Mucosa of gallbladder (tissue), 1 donor: ENCODE data around the gene GRIN2A. TPM values are rescaled to one million over a fixed set of nuclear protein-coding genes. Genes with fewer than 3 reads are reported as not detected.

Source experiments
- DNase-seq: peaks from one replicate; pipeline ENCODE4 v3.0.0-alpha.2; 2020; ENCODE audit warnings: low spot score
- total RNA-seq: library from RNA; stranded (reverse); gene quantifications from one replicate; pipeline ENCODE4 v1.2.1, GENCODE V29; 2021
- donor health status: DM: no; HTN: no; CAD: no.

Gene GRIN2A
- total RNA-seq, 1 donor from 2014 or later: 62.8 TPM

DNA sequence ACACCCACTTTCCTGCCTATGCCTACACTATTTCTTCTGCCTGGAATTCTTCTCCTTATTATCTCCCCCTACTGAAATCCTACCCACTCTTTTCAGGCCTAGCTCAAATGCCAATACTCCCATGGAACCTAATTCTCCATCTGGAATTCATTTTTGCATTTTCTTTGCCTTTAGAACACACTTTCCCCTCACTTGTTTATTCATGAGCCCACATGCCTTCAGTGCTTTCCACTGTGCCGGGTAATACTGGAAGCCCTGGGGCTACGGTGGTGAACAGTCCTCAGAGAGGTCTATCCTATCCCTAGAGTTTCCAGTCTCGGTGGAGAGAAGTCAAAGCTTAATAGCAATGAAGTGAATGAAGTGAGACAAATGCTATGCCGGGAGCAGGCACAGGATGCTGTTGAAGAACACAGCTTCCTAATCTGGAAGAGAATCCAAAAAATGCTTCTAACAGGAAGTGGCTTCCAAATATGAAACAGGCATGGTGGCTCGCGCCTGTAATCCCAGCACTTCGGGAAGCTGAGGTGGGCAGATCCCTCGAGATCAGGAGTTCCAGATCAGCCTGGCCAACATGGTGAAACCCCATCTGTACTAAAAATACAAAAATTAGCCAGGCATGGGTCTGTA, 322.4 kb downstream of the GRIN2A start:
- no peak for DNase-seq

DNA sequence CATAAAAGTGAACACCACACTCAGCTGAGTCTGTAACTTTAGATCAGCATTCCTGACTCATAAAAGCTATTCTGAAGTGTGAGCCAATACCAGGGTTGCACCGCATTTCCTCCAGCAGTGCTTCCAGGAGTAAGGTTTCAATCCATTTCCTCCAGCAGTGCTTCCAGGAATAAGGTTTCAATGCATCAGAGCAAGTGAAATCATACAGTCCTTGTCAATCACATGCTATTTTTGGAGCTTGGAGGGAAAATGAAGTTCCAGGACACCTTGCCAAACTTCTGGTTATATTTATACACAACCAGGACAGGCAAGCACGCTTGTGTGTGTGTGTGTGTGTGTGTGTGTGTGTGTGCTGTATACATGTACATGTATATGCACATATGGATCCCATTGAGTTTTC, 327.6 kb downstream of the GRIN2A start:
- no peak for DNase-seq

DNA sequence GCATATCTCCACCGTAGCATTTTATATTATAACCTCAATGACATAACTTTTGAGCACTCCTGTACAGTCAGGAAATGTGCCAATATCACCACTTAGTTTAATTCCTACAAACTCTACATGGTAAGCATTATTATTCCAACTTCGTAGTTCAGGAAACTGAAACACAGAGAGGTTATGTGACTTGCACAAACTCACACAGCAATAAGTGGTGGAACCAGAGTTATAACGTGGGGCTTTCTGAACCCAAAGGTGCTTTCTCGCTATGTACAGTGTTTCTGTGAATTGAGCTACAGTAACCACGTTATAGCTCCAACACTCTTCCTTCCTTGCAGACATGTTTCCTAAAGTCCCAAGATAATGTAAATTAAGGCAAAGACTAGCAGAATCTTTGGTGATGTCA, 330.2 kb downstream of the GRIN2A start:
- DNase-seq: no peak

DNA sequence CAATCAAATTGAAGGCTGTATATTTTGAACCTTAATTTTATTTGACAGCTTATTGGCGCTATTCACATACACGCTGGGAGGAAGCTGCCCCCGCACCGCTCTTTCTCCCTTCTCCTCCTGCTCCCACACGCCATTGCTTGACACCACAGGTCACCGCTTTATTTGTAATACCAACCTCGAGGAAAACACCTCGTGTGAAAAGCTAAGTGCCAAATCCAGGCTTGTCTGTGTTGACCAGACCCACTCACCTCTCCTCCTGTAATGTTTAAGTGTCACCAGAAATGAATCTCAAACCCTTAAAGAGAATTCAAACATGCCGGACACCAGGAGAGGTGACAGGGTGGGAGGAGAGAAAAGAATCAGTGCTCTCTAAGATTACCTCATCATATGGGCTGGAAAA, 331.4 kb downstream of the GRIN2A start:
- DNase-seq: no peak

DNA sequence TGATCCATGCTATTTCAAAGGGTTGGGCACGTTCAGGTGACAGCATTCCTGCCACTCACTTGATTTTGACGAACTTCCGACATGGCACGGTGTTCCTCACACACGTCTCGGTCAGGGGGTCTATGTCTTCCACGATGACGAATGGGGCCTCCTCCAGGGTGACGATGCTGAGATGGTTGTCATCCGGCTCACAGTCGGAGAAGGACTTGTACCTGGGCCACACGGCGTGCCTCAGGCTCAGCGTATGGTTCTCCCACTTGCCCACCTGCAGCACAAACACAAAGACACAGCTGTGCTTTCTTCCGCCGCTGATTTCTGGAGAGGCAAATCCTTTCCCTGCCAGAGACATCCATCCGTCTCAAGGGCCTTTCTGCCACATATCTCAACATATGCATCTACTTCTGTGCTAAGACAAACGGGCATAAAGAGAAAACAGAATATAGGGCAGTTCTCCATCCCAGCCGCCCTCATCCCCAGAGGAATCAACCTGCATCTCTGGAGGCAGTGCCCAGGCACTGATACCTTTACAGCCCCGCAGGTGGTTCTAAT, 332.5 kb downstream of the GRIN2A start:
- DNase-seq: no peak

DNA sequence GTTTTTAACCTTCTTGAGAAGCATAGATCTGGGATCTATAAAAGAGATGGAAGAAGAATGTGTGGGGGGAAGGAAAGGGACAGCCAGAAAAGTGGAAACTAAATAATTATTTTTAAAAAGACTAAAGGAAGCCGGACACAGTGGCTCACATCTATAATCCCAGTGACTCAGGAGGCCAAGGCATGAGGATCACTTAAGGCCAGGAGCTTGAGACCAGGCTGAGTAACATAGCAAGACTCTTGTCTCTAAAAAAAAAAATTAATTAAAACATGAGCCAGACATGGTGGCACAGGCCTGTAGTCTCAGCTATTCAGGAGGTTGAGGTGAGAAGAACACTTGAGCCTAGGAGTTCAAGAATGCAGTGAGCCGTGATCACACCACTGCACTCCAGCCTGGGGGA, 335.1 kb downstream of the GRIN2A start:
- DNase-seq: no peak

DNA sequence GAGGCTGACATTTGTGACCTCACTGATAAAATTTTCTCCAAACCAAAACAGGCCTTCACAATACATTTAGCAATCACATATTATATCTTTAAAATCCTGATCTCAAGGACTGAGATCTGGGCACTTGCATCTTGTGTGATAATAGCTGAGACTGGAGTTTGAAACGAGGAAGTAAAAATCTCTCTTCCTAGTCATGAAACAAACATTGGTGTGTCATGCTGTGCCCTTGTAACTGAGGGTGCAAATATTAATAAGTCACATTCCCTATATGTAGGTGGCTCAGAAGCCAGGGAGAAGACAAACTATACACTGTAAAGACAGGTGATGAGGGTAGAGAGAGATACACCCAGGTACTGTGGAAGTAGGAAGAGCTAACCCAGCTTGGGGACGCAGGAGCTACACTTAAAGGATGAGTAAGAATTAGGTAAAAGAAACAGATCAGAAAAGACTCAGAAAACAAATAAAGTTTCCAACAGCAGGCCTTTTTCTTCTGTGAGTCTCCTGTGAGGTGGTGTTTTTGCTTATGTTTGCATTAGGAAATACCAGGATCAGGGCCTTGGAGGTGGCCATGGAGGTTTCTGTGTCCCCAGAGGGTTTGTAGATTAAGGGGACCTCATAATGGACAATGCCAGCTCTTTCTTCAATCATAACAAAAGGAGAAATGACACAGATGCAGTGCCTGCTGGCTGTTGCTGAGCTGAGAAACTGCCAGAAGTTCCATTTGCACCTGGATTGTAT, 335.7 kb downstream of the GRIN2A start:
- DNase-seq: no peak

DNA sequence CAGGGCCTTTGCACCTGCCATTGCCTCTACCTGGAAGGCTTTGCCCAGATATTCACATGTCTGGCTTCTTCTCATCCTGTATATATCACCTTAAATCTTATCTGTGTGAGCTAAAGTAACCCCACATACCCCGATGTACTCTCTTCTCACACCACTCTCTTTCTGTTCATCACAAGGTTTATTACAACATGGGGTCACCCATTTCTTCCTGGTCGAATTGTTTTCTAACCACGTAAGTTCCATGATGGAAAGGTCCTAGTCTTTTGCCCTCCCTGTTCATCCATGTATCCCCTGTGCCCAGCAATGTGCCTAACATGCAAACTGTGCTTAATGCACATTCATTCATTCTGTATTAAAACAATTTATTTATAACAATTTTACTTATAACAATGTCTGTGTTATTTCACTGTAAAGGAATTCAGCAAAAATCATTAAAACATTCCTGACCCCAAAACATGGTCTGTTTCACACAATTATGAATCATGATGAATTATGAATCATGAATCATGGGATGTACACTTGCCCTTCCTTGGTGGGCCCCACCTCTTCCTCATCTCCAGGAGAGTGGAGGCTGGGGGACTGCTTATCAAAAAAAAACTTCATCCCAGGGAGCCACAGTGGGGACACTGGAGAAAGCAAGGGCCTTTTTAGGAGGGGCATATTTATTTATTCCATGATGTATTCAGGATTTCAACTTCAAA, 336.4 kb downstream of the GRIN2A start:
- DNase-seq: no peak

DNA sequence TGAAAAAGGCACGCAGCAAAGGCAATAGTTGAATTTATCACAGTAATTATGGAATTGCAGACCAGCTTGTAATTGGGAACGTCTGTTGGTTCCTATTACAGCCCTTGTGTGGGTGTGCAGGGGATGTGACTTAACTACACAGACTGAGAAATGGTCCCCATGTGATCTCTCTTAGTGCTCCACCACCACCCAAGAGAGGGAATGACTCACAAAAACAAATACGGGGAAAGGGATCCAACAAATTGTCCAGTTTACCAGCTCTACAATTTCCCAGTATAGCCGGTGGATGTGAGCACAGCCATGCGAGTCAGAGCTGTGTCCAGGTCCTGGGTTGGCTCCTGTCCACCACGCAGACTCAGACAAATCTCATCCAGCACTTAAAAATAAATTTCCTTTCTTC, 337.9 kb downstream of the GRIN2A start:
- DNase-seq: no peak

DNA sequence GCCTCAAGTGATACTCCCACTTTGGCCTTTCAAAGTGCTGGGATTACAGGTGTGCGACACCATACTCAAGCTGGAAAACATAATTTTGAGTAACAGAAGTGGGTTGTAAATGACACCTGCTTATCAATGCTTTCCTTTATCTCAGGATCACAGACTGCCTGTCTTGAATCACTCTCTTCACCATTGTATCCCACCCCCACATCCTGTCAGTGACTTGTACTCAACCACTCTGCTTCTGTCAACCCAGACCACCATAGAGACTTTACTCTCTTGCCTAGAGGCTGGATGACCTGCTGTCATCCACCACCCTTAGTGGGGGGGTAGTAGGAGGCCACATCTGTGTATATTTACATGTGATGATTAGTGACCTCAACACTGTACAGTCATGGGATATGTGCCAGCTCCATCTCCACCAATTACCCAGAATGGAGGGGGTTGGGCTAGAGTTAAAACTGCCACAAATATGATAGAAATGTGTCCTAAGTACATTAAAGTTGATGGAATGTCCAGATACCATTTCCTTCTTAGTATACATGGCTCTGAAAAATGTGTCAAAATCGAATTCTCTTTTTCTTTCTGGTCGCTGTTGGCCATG, 338.7 kb downstream of the GRIN2A start:
- DNase-seq: no peak

DNA sequence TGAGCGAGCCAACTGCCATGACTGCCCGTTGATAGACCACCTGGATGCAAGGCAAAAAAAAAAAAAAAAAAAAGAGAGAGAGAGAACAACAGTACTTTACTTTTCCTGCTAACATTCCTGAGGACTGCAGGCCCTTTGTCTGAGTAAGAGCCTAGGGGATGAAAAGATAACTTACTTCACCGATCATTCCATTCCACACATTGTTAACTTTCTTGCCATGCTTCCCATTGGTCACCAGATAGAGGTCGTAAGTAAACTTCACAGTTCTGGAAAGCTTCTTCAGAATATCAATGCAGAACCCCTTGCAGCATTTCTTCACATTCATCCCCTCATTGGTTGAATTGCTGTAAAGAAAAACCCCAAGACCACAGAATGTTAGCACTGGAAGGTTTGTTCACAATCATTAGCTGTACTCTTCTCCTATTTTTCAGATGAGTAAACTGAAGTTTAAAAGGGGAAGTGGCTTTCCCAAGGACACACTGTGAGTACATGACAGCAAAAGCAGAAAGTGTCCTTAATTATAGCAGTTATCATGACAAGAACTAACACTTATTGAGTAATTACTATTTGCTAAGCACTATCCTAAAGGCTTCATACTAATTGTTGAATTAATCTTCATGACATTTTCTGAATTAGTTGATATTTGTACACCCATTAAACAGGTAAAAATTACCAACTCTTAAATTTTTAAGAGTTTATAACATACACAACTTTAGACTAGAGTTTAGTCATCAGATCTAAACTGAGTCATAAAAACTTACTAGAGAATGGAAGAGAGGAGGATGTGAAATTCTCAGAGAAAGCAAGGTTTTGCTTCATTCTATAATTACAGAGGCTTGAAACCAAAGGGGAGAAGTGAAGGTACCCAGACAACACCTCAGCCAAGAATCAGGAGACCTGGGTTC, 341.2 kb downstream of the GRIN2A start:
- DNase-seq: no peak

DNA sequence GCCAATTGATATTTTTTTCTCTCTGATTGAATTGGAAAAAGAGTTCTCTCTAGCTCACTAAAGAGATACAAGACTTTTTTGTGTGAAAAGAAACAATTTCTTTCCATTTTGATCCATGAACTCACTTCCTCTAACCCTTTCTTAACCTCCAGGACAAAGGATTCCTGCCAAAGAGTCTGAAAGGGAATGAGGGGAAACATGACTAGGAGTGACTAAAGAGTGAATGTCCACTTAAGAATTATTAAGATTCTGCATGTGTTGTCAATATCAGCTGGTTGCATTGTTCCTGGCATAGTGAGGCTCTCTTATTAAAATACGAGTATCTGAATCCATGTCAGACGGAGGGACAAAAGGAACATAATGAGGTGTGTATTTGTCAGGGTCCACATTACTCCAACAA, 344.7 kb downstream of the GRIN2A start:
- no peak for DNase-seq

DNA sequence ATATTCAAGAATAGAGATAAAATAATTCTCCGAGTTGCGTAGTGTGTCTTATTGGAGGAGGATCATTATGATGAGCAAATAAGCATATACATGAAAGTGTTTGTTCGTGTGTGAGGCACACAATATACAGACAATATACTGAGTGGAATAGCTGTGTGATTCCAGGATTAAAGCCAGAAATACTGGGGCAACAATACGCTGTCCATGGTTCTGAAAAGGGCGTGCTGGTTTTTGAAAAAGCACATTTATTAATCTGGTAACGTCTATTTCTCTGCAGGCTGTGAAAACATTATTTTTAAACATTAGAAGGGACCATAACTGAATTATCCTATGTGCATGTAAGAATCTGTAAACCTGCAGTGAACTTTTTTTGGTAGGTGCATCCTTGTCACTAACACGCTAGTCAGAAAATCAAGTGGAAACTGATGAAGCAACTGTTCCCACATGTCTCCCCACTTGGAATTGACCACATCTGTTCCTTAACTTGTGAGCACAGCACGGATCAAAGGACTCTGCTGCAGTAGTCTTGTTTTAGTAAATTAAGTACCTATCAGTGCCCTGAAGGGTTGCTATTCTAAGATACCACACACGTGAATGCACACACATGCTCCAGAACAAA, 346.0 kb downstream of the GRIN2A start:
- DNase-seq: no peak

DNA sequence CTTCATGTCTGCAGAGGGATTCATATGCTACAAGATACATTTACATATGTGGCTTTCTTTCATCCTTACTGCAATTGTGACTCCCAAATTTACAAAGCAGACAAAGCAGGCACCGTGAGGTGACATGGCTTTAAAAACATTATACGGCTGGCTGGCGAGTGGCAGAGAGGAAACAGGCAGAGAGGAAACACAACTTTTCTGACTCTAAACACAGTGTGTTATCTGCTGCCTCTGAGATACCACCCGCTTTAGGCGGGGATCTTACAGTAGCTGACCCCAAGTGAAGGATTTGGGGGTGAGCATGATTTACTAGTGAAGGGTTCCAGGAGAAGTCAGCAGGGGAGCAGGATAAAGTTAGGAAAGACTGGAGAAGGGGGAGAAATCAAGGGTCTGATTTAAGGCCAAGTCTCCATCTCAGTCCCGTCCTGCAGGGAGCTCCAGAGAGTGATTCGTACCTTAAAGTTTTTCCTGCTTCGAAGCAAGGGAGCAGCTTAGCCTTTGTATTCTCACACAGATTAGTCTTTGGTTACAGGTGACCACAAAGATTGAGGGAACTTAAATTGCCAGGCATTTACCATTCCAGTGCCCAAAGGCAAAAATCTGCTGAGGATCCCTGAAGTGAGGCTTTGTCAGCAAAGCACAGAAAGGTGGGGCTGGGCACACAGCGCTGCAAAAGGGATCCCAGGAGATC, 355.0 kb downstream of the GRIN2A start:
- no peak for DNase-seq

DNA sequence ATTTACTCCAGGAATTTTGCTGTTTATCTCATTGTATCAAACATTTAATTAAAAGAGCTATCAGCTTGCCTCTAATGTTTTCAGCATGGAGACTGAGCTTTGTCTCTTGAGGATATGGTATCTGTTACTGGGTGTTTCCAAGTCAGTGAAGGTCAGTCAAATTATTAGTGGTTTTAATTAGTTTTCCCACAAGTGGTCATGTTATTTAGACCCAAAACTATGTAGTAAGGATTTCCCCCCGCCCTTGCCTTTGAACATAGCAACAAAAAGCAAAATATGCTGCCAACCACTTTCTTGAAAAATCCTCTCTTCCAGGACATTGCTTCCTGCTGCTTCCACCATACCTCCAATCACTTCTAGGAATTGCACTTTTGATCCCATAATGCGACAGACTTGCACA, 355.6 kb downstream of the GRIN2A start:
- DNase-seq: no peak

DNA sequence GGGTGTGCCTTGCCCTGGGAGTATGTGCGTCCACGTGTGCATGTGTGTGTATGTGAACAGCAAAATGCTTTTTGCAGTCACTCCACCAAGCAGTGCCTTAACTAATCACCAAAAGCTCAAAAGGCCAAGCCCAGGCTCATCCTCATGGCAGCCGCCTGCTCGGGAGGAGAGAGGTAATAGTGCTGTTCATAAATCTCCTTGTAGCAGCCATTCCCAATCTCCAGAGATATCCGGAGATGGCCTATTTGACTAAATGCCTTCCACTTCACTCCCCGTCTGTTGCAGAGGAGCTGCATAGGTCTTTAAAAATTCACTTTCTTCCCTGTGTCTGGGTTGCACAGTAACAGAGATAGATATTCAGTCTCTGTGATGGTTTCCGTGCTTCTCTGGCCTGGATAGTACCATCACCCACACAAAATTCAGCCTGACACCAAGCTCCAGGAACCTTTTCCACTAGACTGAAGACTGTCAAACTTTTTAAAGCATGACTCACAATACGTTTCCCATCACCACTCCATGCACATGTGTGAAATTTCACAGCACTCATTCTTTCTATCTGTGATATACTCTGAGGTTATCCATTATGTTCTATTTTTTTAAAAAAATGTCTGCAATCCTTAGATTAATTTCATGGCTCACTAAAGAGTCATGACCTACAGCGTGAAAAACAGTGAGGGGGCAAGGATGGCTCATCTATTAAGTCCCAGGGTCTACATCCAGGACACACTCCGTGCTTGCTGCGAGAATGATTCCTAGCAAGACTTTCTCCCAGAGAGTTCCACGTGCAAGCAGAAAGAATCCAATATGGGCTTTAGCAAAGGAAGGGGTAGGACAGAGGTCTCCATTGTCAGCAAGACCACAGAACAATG, 357.8 kb downstream of the GRIN2A start:
- DNase-seq: no peak

DNA sequence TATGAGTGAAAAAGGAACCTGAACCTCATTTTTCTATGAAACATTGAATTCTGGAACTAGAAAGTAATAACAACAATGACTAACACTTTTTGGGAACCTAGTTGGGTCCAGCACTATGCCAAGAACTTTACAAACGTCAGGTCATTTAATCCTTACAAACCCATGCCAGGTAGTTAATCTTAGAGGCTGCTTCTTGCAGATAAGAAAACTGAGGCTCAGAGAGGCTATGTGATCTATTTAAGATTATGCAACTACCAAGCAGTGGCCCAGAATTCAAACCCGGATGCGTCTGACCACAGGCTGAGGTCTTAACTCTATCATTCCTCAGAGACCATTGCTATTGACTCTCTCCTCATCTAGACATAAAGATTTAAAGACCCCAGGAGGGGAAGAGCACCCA, 358.7 kb downstream of the GRIN2A start:
- DNase-seq: no peak

DNA sequence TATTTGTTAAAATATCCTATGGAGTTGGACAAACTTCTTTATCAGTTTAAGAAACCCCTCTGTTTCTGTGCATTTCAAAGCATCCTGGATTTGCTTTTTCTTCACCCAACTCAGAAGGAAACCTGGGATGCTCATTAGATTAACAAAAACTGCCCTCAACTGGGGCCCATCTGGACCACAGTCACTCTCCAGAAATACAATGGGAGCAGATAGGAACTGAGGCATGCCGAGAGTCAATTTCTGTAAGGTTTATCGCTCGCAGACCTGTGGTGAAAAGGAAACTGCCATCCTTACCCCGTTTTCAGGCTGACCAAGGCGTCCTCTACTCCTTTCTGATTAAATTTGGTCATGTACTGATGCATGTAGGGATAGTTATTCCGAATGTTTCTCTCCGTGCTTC, 360.3 kb downstream of the GRIN2A start:
- DNase-seq: no peak

DNA sequence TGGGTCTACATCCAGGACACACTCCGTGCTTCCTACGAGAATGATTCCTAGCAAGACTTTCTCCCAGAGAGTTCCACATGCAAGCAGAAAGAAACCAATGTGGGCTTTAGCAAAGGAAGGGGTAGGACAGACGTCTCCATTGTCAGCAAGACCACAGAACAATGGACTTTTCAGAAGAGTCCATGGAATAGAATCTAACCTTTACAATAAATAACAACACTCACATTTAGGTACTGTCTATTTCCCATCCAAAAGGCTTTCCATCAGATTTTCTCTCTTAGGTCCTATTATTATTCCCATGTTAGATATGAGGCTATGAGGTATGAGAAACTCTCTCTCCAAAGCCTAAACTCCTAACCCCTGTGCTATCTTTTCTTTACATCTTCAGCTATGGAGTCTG, 360.9 kb downstream of the GRIN2A start:
- DNase-seq: no peak
